IPS-11a (cell line): ENCODE data around the gene OSBP2.

Source experiments
- H3K4me3 ChIP-seq: one replicate; pipeline ENCODE4 v1.5.1; 2013; ENCODE audit warnings: low read depth, low read length, control low read depth

The OSBP2 gene

GRCh38 chr22:30866811-30867271 lies 172.2 kb downstream of the OSBP2 start:
- H3K4me3 ChIP-seq, result no peak overlapping the region

- no peak overlapping the region for H3K4me3 ChIP-seq
Observed at GRCh38 chr22:30867746-30868662, 173.3 kb downstream of the OSBP2 start.

DNA sequence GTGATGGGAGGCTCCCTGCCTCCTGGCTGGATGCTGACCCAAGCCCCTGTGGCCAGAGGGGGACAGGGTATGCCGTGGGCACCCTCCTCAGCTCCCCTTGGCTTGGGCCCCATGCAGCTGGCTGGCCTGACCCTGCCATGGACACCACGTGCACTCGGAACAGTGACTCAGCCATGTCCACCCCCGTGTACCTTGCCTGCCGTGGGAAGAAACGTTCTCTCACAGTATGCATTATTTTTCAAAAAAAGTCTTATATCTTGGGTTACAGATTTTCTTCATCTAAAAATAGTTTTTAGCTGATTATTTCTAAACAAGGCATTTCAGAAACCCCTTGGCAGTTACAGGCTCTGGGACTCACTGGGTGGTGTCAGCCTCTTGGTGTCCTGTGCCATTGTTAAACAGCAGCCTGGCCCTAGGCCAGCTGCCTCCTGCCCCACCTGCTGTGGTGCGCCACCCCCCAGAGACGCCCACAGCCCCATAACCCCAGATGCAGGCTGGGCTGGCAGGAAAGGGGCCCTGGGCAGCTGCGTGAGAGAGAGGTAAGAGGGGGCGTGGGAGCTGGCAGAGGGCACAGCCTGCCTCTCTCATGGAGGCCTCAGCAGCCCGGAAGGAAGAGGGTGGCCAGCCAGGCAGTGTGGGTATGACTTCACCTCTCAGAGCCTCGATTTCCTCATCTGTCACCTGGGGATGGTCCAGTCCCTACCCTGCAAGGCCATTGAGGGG lies 174.2 kb downstream of the OSBP2 start:
- H3K4me3 ChIP-seq, result no peak overlapping the region

DNA sequence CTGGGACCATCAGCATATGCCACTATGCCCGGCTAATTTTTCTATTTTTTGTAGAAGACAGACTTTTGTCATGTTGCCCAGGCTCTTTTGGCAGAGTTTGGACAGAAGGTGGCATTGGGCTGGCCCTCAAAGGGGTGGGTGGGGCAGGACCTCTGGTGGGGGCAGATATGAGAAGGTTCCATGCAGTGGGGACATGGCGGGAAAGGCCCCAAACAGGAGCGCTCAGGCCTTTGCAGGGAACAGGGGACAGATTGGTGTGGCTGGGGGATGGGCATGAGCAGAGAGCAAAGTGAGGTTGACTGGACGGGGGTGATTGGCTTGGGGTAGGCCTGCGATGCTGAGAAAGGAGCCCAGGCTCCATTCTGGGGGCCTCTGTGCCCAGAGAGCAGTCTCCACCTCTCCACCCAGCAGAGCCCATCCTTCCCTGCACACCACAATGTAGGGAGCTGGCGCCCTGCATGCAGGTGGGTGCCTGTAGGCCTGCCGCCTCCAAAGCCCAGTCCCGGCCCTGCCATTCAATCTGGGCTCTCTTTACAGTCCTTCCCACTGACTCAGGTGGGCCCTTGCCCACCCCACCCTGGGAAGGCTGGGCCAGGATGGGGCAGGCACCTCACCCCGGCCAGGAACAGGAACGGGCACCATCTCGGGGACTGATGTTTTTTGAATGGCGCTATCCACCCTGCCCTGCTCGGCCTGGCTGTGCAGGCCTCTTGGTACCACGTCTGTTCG lies 175.2 kb downstream of the OSBP2 start:
- H3K4me3 ChIP-seq, result no peak overlapping the region

DNA sequence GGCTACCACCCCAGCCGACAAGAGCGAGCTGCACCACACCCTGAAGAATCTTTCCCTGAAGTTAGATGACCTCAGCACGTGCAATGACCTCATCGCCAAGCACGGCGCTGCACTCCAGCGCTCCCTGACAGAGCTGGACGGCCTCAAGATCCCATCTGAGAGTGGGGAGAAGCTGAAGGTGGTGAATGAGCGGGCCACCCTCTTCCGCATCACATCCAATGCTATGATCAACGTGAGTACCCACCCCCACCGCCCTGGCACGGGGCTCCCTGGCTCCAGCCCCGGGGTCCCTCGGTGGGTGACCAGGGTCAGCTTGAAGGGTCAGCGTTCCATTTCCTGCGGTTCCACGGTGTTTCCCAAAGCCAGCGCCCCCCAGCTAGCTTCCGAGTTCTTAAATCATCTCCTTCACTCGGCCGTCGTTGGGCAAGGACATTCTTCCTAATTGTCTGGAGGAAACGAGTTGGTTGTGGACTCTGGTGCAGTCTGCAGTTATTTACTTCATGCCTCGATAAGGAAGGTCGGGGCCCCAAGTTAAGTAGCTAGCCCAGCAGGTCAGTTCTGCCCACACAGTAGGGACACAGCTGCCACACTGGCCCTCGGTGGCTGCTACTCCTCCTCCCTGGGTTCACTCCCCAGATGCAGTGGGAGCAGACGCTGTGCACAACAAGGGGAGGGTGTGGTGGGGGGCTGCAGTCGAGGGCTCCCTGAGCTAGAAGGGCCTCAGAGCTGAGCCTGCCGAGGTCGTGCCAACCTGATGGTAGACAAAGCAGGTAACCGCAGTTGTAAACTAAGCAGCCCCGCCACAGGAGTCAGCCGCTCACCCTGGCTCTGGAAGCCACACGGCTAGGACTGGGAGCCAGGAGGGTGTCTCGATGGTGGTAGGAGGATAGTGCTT lies 176.0 kb downstream of the OSBP2 start:
- H3K4me3 ChIP-seq, result no peak overlapping the region

GRCh38 chr22:30871391-30872284 lies 177.0 kb downstream of the OSBP2 start:
- no peak overlapping the region for H3K4me3 ChIP-seq

DNA sequence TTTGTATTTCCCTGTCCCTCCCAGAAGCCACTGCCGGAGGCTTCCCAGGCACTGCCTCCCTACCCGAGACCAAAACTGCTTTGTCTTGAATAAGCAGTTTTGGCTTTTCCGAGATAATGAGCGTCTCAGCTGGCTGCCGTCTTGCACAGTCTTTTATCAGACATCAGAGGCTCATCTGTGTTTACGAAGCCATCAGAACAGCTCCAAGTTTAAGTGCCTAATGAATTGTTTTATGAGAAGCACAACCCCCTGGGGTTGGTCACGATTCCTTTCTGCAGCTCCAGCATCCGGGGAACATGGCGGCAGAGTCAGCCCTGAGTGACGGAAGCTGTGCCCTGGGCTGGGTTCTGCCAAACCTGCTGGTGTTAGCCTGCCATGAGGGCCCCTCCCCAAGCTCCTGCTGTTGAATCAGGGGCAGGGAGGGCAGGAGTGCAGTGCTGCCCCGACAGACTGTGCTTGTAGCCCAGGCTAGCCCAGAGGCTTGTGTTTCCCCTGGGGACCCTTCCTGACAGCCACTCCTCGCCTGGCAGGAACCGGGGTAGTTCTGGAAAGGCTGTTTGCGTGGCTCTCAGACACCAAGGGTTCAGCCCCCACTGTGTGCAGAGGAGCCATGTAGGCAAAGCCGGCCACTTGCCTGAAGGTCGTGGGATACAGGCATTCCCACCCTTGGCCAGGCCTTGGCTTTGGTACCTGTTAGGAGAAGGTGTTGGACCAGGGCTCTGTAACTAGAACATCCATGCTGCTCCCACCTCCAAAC lies 177.8 kb downstream of the OSBP2 start:
- no peak overlapping the region for H3K4me3 ChIP-seq

DNA sequence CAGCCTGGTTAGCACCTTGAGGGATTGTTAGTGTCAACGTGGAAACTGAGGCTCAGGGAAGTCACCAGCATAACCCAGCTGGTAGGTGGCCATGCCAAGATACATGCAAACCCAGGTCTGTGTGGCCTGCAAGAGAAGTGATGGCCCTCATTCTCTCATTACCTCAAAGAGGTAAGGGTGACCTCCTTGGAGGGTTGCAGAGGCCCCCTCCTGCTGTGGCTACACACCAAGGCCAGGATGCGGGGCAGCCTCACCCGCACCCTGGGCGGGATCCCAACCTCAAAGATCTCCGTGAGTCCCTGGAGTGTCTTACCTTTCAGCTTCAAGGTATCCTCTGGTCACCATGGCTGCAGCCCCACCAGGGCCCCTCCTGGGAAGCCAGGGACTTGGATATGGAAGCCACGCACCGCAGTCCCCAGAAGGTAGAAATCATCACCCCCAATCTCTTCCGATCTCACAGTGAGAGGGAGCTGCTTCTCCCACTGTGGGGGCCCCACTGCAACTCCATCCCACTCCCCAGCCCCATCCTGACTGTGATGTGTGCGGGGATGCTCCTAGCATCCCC lies 178.5 kb downstream of the OSBP2 start:
- no peak overlapping the region for H3K4me3 ChIP-seq

GRCh38 chr22:30873661-30874060 lies 179.0 kb downstream of the OSBP2 start:
- no peak overlapping the region for H3K4me3 ChIP-seq

DNA sequence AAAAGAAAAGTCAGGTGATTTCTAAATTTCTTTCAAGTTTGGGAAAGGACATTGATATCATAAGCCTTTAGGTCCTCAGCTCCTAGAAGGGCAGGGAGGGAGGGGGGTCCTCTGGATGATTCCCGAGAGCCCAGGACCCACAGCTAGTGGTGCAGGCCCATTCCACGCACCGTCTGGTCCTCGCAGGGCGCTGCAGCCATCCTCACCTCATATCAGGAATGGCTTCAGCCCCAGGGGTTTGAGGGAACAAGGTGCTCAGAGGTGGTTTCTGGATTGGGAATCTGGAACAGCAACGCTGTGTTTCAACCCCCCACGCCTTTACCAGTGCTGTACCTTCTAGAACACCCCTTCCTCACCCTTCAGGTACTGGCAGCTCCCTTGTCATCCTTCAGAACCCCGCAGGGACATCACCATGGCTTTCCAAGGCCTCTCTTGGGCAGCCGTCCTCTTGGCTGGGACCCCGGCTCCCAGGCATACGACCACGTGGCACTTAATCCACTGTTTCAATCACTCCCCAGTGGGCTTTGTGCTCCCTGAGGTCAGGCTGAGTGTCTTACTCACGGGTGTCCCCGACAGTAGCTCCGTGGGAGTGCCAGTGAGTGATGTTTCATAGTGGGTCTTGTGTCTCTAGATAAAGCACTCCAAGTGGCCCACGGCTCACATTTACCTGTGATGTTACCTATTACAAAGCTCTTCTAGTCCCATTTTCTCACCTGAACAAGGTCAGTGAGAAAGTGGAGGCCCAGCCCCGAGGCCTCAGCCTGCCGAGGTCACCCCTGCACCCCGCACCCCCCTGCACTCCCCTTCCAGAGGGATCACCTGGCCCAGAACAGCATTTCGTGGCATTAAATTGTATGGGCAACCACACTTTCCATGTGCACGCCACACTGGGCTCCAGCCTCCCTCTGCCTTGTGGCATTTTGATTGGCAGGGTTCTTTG lies 180.0 kb downstream of the OSBP2 start:
- no peak overlapping the region for H3K4me3 ChIP-seq

- no peak overlapping the region for H3K4me3 ChIP-seq
Observed at GRCh38 chr22:30875481-30876215, 181.0 kb downstream of the OSBP2 start.

DNA sequence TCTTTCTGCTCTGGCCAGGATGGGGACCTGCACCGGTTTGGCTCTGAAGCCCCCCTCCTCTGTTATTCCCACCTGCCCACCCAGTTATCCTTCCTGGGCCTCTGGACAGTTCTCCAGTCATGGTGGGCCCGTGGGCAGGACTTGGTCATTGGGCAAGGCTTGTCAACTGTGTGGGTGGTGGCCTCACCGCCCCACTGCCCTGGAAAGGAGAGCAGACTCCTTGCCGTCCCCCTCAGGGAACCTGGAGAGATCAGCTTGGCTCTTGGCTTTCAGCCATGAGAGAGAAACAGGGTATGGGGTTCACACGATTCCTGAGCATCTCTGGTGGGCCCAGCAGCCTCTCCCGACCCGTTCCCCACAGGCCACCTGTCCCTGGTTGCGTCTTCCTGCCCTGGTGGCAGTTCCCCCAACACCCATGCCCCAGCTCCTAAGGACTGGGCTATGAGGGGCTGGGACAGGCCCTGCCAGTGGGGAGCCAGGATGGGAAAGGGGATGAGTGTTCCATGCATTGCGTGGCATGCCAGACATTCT lies 181.6 kb downstream of the OSBP2 start:
- H3K4me3 ChIP-seq, result no peak overlapping the region

DNA sequence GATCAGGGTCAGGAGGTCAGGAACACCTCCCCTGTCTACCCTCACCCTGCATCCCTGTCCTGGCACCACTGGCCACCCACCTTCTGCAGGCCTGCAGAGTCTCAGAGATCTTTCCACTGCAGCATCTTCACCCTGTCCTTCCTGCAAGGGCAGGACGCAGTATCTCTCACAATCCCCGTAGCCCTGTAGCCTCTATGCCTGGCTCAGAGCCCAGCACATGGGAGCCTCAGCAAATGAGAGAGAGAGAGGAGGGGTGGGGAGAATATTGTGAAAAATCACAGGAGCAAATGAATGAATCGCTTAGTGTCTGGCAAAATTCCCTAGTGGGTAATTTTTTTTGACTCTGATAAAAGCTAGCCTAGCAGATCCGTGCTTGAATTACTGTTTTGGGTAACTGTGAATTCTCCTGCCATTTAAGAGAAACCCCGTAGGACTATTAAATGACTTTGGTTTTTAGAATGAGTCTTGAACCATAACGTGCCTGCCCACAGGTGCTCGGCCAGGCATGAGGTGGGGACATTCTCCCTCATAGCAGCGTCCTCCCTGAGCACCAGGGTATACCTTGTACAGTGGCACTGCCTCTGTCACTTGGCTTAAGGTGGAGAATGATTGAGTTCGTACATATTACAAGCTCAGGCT lies 182.4 kb downstream of the OSBP2 start:
- H3K4me3 ChIP-seq, result no peak overlapping the region

- no peak overlapping the region for H3K4me3 ChIP-seq
Observed at GRCh38 chr22:30877662-30878515, 183.2 kb downstream of the OSBP2 start.
